D721Med (cell line): ENCODE results near the gene RNF111.

Experiments used
- DNase-seq: peaks from one replicate; pipeline ENCODE4 v3.0.0; 2011; ENCODE audit warnings: low spot score; ENCODE audit not compliant: insufficient read length
- FAIRE-seq: peaks from 2 replicates; lab custom pipeline; 2011; peaks lifted over from hg19 to GRCh38; lab: Jason Lieb, UNC
- CTCF ChIP-seq: IDR thresholded peaks from 2 replicates; pipeline ENCODE4 v1.5.1; 2012; ENCODE audit warnings: mild to moderate bottlenecking, control low read depth; ENCODE audit not compliant: insufficient read depth; ENCODE audit errors: missing control alignments

RNF111 gene

GRCh38 chr15:58962136-58962535, 25.3 kb upstream of the RNF111 start:
- no peak for FAIRE-seq
- DNase-seq, result no peak

GRCh38 chr15:58962662-58963565, 24.5 kb upstream of the RNF111 start:
- no peak for TF ChIP-seq CTCF
- FAIRE-seq (no peak), DNase-seq (no peak)

More at GRCh38 chr15:58962136-58962535, 25.3 kb upstream of the RNF111 start:
- TF ChIP-seq CTCF, result no peak

GRCh38 chr15:58966698-58967097, 20.8 kb upstream of the RNF111 start:
- FAIRE-seq (no peak), DNase-seq (no peak)
- no peak for TF ChIP-seq CTCF

- TF ChIP-seq CTCF, result no peak
- DNase-seq, result no peak
- FAIRE-seq, result no peak
Observed at GRCh38 chr15:58967479-58967878, 20.0 kb upstream of the RNF111 start.

- DNase-seq (no peak), FAIRE-seq (no peak)
- TF ChIP-seq CTCF, result no peak
Observed at GRCh38 chr15:58977887-58978286, 9.6 kb upstream of the RNF111 start.

- no peak for DNase-seq
- peak; percentile 61 for TF ChIP-seq CTCF
- FAIRE-seq, result peak; percentile 21
Observed at GRCh38 chr15:58980351-58980939, 7.0 kb upstream of the RNF111 start.
